ENCODE results near the gene MTR.

- TF ChIP-seq POLR2AphosphoS5 (IDR thresholded peaks at IDR 0.05; ENCODE audit: low read depth, low read length) (no peak), POLR2A (IDR thresholded peaks at IDR 0.05; ENCODE audit: low read depth, low read length) (no peak)
These were observed 32.7 kb upstream of the MTR start for GRCh38 chr1:236762410-236762809.

Measured in GM12891 (cell line).